Middle frontal gyrus (tissue), 1 donor: ENCODE results near the gene COL18A1.

Source experiments
- DNase-seq: peaks from one replicate; pipeline ENCODE4 v3.0.0-alpha.2; 2015; ENCODE audit warnings: low spot score; ENCODE audit errors: extremely low spot score

The COL18A1 gene

GRCh38 chr21:45383111-45383614 lies 21.8 kb upstream of the COL18A1 start:
- no peak for DNase-seq

- DNase-seq = no peak
Observed at GRCh38 chr21:45383615-45384201, 21.3 kb upstream of the COL18A1 start.

- no peak for DNase-seq
Observed at GRCh38 chr21:45384656-45385548, 20.1 kb upstream of the COL18A1 start.

GRCh38 chr21:45385549-45386050 lies 19.4 kb upstream of the COL18A1 start:
- no peak for DNase-seq

- DNase-seq = no peak
Observed at GRCh38 chr21:45386336-45386727, 18.6 kb upstream of the COL18A1 start.

GRCh38 chr21:45386728-45387371 lies 18.1 kb upstream of the COL18A1 start:
- DNase-seq = no peak

- DNase-seq = no peak
Observed at GRCh38 chr21:45387506-45387905, 17.5 kb upstream of the COL18A1 start.

GRCh38 chr21:45388011-45388521 lies 16.9 kb upstream of the COL18A1 start:
- no peak for DNase-seq

GRCh38 chr21:45388611-45389296 lies 16.2 kb upstream of the COL18A1 start:
- no peak for DNase-seq

- no peak for DNase-seq
Observed at GRCh38 chr21:45390121-45390751, 14.7 kb upstream of the COL18A1 start.

GRCh38 chr21:45390831-45391742 lies 13.9 kb upstream of the COL18A1 start:
- DNase-seq = no peak

- no peak for DNase-seq
Observed at GRCh38 chr21:45391743-45392572, 13.0 kb upstream of the COL18A1 start.

GRCh38 chr21:45392573-45392971 lies 12.4 kb upstream of the COL18A1 start:
- no peak for DNase-seq

GRCh38 chr21:45393021-45393420 lies 11.9 kb upstream of the COL18A1 start:
- no peak for DNase-seq

- DNase-seq = no peak
Observed at GRCh38 chr21:45393833-45394638, 10.9 kb upstream of the COL18A1 start.

GRCh38 chr21:45396620-45396995 lies 8.4 kb upstream of the COL18A1 start:
- DNase-seq = no peak

- no peak for DNase-seq
Observed at GRCh38 chr21:45397381-45397780, 7.6 kb upstream of the COL18A1 start.

- DNase-seq = no peak
Observed at GRCh38 chr21:45401054-45401518, 3.9 kb upstream of the COL18A1 start.
